ENCODE data around the gene ENAH. TPM values are rescaled to one million over a fixed set of nuclear protein-coding genes. Genes with fewer than 3 reads are reported as not detected.

Gene ENAH
- total RNA-seq, 1 donor from 2014 or later, result 434 TPM

- no peaks in the 10 kb centered on the region for H3K27me3 Mint-ChIP-seq (ENCODE audit: low read depth)
Observed at GRCh38 chr1:225480825-225481434, 172.0 kb downstream of the ENAH start.

GRCh38 chr1:225479996-225480720, 172.8 kb downstream of the ENAH start:
- Mint-ChIP-seq H3K4me3 (ENCODE audit: unreplicated experiment) (no peak overlapping the region), H3K4me1 (ENCODE audit: low read depth) (peaks cover 40% of the 10 kb centered on the region), H3K36me3 (ENCODE audit: low read depth) (no peaks in the 10 kb centered on the region), H3K27me3 (ENCODE audit: low read depth) (no peaks in the 10 kb centered on the region), H3K27ac (ENCODE audit: unreplicated experiment) (no peak overlapping the region), H3K9me3 (ENCODE audit: low read depth) (no peaks in the 10 kb centered on the region)
- TF ChIP-seq CTCF (IDR thresholded peaks at IDR 0.05), result no peak
- DNase-seq (ENCODE audit: low spot score), result no peak

More at GRCh38 chr1:225480825-225481434, 172.0 kb downstream of the ENAH start:
- no peak for DNase-seq (ENCODE audit: low spot score)
- Mint-ChIP-seq H3K4me3 (ENCODE audit: unreplicated experiment) (no peak overlapping the region), H3K36me3 (ENCODE audit: low read depth) (no peaks in the 10 kb centered on the region), H3K27ac (ENCODE audit: unreplicated experiment) (peak overlapping the region; percentile 27), H3K9me3 (ENCODE audit: low read depth) (no peaks in the 10 kb centered on the region), H3K4me1 (ENCODE audit: low read depth) (peaks cover 40% of the 10 kb centered on the region)
- peak; percentile 82 for TF ChIP-seq CTCF (IDR thresholded peaks at IDR 0.05)

- Mint-ChIP-seq H3K4me3 (ENCODE audit: unreplicated experiment) (no peak overlapping the region), H3K9me3 (ENCODE audit: low read depth) (no peaks in the 10 kb centered on the region), H3K27ac (ENCODE audit: unreplicated experiment) (no peak overlapping the region)
Observed at GRCh38 chr1:225479341-225479740, 173.6 kb downstream of the ENAH start.

GRCh38 chr1:225477296-225477911, 175.5 kb downstream of the ENAH start:
- Mint-ChIP-seq H3K4me3 (ENCODE audit: unreplicated experiment) (no peak overlapping the region), H3K27ac (ENCODE audit: unreplicated experiment) (no peak overlapping the region), H3K9me3 (ENCODE audit: low read depth) (no peaks in the 10 kb centered on the region), H3K36me3 (ENCODE audit: low read depth) (no peaks in the 10 kb centered on the region), H3K27me3 (ENCODE audit: low read depth) (no peaks in the 10 kb centered on the region), H3K4me1 (ENCODE audit: low read depth) (peaks cover 24% of the 10 kb centered on the region)
- TF ChIP-seq CTCF (IDR thresholded peaks at IDR 0.05), result no peak
- DNase-seq (ENCODE audit: low spot score), result no peak

More at GRCh38 chr1:225479341-225479740, 173.6 kb downstream of the ENAH start:
- TF ChIP-seq CTCF (IDR thresholded peaks at IDR 0.05), result no peak
- DNase-seq (ENCODE audit: low spot score), result no peak
- H3K4me1 Mint-ChIP-seq (ENCODE audit: low read depth), result peaks cover 43% of the 10 kb centered on the region
- no peaks in the 10 kb centered on the region for H3K27me3 Mint-ChIP-seq (ENCODE audit: low read depth)
- no peaks in the 10 kb centered on the region for H3K36me3 Mint-ChIP-seq (ENCODE audit: low read depth)

- H3K27ac Mint-ChIP-seq (ENCODE audit: unreplicated experiment), result no peak overlapping the region
- no peak overlapping the region for H3K4me3 Mint-ChIP-seq (ENCODE audit: unreplicated experiment)
- H3K36me3 Mint-ChIP-seq (ENCODE audit: low read depth), result no peaks in the 10 kb centered on the region
- H3K27me3 Mint-ChIP-seq (ENCODE audit: low read depth), result no peaks in the 10 kb centered on the region
- TF ChIP-seq CTCF (IDR thresholded peaks at IDR 0.05), result no peak
- H3K9me3 Mint-ChIP-seq (ENCODE audit: low read depth), result no peaks in the 10 kb centered on the region
- peaks cover 15% of the 10 kb centered on the region for H3K4me1 Mint-ChIP-seq (ENCODE audit: low read depth)
- no peak for DNase-seq (ENCODE audit: low spot score)
Observed at GRCh38 chr1:225476538-225476988, 176.4 kb downstream of the ENAH start.

All from chondrocyte (in vitro differentiated cells).